ENCODE measurements around the gene BRICD5. TPM values are rescaled to one million over a fixed set of nuclear protein-coding genes. Genes with fewer than 3 reads are reported as not detected.

Gene BRICD5
- total and polyA plus RNA-seq, 8 donors: 2.6 to 78.8 (median 9.7) TPM

GRCh38 chr16:2206780-2207433 lies 3.8 kb downstream of the BRICD5 start:
- intact Hi-C loops (cut with DNase I; ENCODE audit: low total_unique reads): loop anchor here (10.0 kb wide), 1 partner anchor 48 kb away; the partner anchor contains the start of gene ECI1
- no peak for DNase-seq

GRCh38 chr16:2206420-2206779 lies 4.3 kb downstream of the BRICD5 start:
- intact Hi-C loops (cut with DNase I; ENCODE audit: low total_unique reads): loop anchor here (10.0 kb wide), 1 partner anchor 48 kb away; the partner anchor contains the start of gene ECI1
- 74 to 82% (median 79%) methylated on average over 18 of the region's 18 CpGs for WGBS, 5 donors
- Histone ChIP-seq H3K36me3 (peaks cover 29 to 43% (median 38%) of the 10 kb centered on the region in 4 donors), H3K27ac (peak overlapping the region; percentile 95 to 99 (median 96)), H3K4me1 (peaks cover 12 to 28% (median 24%) of the 10 kb centered on the region in 4 donors), H3K9me3 (no peaks in the 10 kb centered on the region), H3K4me3 (peak overlapping the region; percentile 65 to 75 (median 69)), H3K27me3 (no peaks in the 10 kb centered on the region)
- TF ChIP-seq, protein P1, sequence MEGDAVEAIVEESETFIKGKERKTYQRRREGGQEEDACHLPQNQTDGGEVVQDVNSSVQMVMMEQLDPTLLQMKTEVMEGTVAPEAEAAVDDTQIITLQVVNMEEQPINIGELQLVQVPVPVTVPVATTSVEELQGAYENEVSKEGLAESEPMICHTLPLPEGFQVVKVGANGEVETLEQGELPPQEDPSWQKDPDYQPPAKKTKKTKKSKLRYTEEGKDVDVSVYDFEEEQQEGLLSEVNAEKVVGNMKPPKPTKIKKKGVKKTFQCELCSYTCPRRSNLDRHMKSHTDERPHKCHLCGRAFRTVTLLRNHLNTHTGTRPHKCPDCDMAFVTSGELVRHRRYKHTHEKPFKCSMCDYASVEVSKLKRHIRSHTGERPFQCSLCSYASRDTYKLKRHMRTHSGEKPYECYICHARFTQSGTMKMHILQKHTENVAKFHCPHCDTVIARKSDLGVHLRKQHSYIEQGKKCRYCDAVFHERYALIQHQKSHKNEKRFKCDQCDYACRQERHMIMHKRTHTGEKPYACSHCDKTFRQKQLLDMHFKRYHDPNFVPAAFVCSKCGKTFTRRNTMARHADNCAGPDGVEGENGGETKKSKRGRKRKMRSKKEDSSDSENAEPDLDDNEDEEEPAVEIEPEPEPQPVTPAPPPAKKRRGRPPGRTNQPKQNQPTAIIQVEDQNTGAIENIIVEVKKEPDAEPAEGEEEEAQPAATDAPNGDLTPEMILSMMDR (IDR thresholded peaks at IDR 0.05): no peak
- no peak for TF ChIP-seq EP300 (IDR thresholded peaks at IDR 0.05)
- DNase-seq: no peak

More at GRCh38 chr16:2206780-2207433, 3.8 kb downstream of the BRICD5 start:
- 89 to 93% (median 91%) methylated on average over 9 to 23 of the region's 23 CpGs for WGBS, 5 donors
- Histone ChIP-seq H3K9me3 (no peaks in the 10 kb centered on the region), H3K4me1 (peaks cover 12 to 32% (median 27%) of the 10 kb centered on the region in 4 donors), H3K27me3 (no peaks in the 10 kb centered on the region), H3K4me3 (peak overlapping the region in 2 of 4 donors; percentile 65), H3K36me3 (peaks cover 29 to 43% (median 38%) of the 10 kb centered on the region in 4 donors), H3K27ac (peak overlapping the region in 1 of 5 donors; percentile 99)
- TF ChIP-seq, protein P1 (IDR thresholded peaks at IDR 0.05): no peak
- no peak for TF ChIP-seq EP300 (IDR thresholded peaks at IDR 0.05)
- no peak for TF ChIP-seq POLR2AphosphoS5 (IDR thresholded peaks at IDR 0.05)

DNA sequence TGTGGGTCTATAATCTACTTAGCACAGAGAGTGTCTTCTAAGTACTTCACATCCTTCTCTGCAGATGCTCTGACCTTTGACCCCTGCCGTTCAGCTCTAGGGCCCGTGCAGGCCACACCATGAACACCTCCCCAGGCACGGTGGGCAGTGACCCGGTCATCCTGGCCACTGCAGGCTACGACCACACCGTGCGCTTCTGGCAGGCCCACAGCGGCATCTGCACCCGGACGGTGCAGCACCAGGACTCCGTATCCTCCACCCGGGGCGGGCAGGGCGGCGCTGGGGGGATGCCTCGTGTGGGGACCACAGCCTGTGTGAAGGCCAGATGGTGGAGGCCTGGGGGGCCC lies 4.7 kb downstream of the BRICD5 start:
- TF ChIP-seq POLR2AphosphoS5 (IDR thresholded peaks at IDR 0.05) (no peak), POLR2A (IDR thresholded peaks at IDR 0.05) (no peak), EP300 (IDR thresholded peaks at IDR 0.05) (no peak)
- TF ChIP-seq, protein P1 (IDR thresholded peaks at IDR 0.05): no peak
- H3K27ac ChIP-seq: peak overlapping the region; percentile 95 to 99 (median 96)
- H3K4me3 ChIP-seq: peak overlapping the region; percentile 65 to 75 (median 69)
- DNase-seq: no peak
- no peaks in the 10 kb centered on the region for H3K9me3 ChIP-seq
- WGBS, 5 donors: 0 to 8% (median 6%) methylated on average over 2 to 16 of the region's 16 CpGs
- peaks cover 29 to 43% (median 38%) of the 10 kb centered on the region in 4 donors for H3K36me3 ChIP-seq
- intact Hi-C loops (cut with DNase I; ENCODE audit: low total_unique reads): loop anchor here (10.0 kb wide), 1 partner anchor 49 kb away; the partner anchor contains the start of gene ECI1
- no peaks in the 10 kb centered on the region for H3K27me3 ChIP-seq
- H3K4me1 ChIP-seq: peaks cover 12 to 28% (median 23%) of the 10 kb centered on the region in 4 donors

DNA sequence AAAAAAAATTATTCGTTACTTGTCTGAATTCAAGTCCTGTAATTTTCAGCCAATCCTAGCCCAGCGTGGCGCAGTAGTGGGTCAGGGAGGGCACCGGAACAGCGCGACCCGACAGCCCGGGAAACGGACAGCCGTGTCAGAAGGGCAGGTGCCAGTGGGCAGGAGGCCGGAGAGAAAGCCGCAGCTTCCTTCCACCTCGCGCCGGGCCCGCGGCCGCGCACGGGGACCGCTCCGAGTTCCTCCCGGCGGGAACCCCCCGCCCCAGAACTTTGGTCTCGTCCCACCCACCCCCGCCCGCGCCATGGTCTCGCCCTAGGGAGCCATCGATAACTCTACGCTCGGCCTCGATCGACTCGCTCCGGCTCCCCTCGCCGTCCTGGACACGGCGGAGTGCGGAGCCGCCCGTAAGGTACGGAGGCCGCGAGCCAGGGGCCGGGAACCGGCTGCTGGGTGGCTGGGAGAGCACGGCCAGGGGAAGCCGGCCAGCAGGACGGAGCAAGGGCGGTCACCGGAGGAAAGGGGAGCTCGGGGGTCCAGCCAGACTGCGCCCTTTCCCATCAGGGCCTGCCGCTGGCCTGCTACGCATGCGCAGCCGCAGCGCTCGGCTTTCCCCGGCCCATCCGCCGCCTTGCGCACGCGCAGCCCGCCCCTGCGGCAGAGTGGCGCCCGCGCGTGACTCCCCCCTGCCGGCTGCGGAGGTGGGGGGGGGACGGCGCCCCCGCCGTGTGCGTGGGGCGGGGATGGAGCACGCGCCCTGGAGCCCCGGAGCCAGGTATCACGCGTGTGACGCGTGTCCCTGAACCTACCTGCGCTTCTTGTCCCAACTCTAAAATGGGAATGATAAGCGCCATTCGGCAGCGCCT lies 5.3 kb downstream of the BRICD5 start, which contains the start of gene MLST8:
TSS of gene MLST8 (plus strand) at position 351 of the 863 bp plus-strand sequence. CDS start 632 bp downstream, outside the sequence.
- Histone ChIP-seq H3K27me3 (no peaks in the 10 kb centered on the region), H3K36me3 (peaks cover 29 to 39% (median 37%) of the 10 kb centered on the region in 4 donors), H3K9me3 (no peaks in the 10 kb centered on the region), H3K27ac (peak within 1 kb of the TSS; percentile 95 to 99 (median 96)), H3K4me3 (peak within 1 kb of the TSS; percentile 65 to 75 (median 69)), H3K4me1 (peaks cover 12 to 28% (median 22%) of the 10 kb centered on the region in 4 donors)
- no peak for TF ChIP-seq EP300 (IDR thresholded peaks at IDR 0.05)
- no peak for TF ChIP-seq POLR2A (IDR thresholded peaks at IDR 0.05)
- TF ChIP-seq POLR2AphosphoS5 (IDR thresholded peaks at IDR 0.05): peak; percentile 41 to 90 (median 77)
- TF ChIP-seq, protein P1 (IDR thresholded peaks at IDR 0.05): peak in 1 of 7 experiments; percentile 27
- DNase-seq: peak; percentile 87 to 96
- intact Hi-C loops (cut with DNase I; ENCODE audit: low total_unique reads): loop anchor here (10.0 kb wide), 1 partner anchor 49 kb away; the partner anchor contains the start of gene ECI1
- WGBS, 5 donors: 0 to 1% (median 0%) methylated on average over 14 to 93 of the region's 93 CpGs
